Measurements from ENCODE around the gene CCDC175.

Gene CCDC175

DNA sequence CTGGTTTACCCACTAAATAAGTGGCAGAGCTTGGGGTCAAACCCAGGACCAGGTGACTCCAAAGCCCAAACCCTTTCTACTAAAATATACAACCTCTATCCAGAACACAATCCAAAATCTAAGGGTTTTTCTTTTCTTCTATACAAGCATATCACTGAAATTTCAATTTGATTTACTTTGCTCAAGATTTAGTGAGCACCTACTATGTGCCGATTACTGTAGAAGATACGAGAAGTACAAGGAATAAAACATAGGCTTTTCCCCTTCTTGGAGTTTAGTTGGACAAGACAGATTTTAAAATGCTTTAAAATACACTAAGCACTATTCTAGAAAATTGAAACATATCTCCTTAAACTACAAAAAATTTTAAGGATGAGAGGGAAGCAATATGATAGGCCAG lies 95.2 kb downstream of the CCDC175 start:
- no peak for DNase-seq

DNA sequence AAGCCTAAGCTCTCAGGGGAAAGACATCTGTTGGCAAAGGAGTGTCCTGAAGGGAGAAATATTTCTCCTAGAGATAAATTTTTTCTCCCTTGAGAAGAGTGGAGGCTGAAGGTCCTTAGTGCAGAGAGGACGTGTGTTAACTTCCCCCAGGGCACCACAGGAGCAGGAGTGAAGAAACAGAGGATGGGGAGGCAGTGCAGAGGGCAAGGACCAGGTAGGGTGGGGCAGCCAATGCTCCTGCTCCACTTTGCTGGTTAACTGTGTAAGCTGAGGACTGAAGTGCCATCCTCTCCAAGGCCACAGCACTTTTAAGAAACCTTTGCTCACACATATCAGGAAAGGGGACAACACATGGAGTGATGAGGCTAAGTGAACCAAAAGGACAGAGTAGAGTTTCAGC lies 96.4 kb downstream of the CCDC175 start:
- DNase-seq = no peak

DNA sequence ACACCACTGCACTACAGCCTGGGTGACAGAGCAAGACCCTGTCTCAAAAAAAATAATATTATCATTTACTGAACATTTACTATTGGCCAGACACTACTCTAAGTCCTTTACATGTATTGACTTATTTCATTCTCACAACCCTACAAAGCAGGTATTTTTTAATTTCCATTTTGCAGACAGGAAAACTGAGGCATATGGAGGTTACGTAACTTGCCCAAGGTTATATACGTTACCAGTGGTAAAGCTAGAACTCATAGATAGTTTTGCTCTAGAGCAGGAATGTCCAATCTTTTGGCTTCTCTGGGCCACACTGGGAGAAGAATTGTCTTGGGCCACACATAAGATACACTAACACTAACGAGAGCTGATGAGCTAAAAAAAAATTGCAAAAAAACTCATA lies 98.1 kb downstream of the CCDC175 start:
- no peak for DNase-seq

DNA sequence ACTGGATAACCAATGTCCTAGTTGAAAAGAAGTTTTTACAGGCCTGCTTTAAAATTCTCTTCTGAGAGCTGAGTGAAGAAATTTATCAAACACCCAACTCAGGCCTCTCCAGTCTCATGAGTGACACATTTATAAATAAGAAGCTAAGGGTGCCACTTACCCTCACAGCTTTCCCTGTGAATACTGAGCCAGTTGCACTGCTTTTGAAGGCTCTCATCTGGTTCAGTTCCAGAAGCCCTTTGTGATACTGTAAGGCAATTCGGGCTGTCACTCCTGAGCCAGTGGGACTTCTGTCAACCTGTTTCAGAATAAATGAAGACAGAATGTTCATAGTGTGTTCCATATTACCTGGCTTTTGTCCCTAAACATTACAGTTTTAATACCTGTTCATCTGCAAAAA lies 100.9 kb downstream of the CCDC175 start:
- DNase-seq = no peak

DNA sequence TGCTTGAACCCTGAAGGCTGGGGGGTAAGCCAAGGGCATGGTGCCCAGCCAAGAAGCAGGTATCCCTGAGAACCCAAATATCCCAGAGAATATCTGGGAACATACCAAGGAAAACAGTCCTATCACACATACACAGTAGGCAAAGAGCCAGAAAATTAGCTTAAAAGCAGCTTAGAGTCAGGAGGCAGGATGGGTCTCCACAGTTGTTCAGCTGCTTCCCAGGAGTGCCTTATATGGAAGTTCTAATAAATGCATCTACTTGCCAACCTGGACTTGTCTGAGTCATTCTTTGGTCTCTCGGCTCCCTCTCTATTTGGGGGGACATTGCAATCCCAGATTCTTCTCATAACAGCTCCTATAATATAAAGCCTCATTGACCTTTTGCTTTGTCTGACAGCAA lies 102.4 kb downstream of the CCDC175 start:
- no peak for DNase-seq

DNA sequence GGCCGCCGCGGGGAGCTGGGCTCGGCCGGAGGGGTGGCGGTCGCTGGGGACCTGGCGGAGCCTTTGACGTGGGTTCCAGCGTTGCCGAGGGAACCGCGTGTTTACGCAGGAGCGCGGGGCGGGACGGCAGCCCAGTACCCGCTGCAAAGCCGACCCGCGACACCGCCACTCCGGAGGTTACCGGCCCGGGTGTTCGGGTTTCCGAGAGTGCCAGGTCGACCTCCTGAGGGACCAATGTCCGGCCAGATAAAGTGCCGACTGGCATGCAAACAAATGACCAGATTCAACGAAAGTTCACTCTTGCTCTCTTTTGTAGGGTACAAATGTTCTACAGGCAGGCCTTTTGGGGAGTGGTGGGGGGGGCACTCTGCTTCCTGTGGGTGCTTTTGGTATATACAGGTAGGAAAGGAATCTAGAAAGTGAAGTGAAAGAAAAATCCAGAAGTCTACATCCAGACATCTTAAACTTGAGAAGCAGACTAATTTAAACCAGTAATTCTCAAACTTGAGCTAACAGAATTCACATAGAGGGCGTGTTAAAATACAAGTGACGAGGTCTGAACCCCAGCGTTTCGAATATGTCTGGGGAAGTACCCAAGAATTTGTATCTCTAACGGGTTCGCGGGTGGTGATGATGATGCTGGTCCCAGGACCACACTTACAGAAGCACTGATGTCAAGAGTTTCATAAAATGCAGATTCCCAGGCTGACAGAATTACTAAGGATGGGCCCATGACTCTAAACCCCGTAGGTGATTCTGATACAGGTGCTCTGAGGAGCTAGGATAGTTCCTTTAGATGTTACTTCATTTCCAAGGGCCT lies 111.1 kb downstream of the CCDC175 start, which contains the start of gene GPR135:
Gene GPR135, minus strand, starts transcription at position 65 of the 820 bp plus-strand sequence. CDS start 154 bp downstream, outside the sequence.
- DNase-seq = peak in 1 of 4 experiments; percentile 29

DNA sequence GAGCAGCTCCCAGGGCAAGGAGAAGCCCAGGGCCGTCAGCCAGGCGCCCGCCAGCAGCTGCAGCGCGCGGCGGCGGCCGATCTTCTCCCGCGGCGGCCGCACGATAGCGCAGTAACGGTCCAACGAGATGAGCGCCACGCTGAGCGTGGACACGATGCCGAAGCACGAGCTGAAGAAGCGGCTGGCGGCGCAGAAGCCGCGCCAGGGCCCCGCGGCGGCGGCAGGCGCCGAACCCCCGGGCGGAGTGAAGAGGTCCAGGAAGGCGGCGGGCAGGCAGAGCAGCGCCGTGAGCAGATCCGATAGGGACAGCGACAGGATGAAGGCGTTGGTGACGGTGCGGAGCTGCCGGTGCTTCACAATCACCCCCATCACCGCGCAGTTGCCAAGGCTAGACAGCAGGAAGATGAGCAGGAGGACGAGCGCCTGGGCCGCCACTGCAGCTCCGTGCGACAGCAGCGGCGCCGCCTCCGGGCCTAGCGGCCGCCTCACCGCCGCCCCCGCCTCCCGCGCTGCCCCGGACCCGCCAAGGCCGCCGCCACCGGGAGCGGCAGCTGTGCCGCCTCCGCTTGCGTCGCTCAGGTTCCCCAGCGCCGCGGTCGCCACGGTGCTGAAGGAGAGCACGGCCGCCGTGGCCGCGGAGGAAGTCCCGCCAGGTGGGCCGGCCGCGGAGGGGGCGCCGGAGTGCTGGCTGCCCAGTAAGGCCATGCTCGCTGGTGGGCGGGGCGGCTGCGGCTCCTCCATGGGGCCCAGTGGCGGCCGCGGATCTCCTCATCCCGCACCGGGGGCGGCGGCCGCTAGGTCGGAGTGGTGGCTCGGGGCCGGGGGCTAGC lies 111.9 kb downstream of the CCDC175 start:
- peak in 1 of 4 experiments; percentile 20 for DNase-seq

DNA sequence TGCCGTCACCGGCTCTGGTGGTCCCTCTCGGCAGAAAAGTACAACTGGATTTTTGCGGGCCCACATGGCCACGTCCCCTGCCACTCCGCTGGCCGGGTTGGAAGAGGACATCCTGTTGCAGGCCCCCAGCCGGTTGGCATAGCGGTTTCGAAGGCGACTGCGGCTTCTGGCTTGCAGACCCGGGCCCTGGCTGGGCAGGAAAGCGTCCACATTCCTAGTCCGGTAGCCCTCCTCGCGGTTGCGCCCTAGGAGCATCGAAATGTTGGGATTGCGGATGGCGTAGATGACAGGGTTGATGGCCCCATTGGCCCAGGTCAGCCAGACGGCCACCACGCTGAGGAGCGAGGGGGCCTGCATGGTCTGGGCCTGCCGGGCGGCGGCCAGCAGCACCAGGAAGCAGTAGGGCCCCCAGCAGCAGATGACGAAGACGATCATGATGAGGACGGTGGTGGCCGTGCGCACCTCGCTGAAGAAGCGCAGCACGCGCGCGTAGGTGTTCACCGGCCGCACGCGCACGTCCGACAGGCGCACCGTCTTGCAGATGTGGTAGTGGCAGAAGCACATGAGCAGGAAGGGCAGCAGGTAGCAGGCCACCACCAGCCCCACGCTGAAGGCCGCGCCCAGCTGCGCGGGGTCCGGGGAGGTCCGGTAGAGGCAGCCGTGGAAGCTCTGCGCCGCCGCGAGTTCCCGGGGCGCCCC lies 112.7 kb downstream of the CCDC175 start:
- peak in 2 of 4 experiments; percentile 6 to 11 for DNase-seq

DNA sequence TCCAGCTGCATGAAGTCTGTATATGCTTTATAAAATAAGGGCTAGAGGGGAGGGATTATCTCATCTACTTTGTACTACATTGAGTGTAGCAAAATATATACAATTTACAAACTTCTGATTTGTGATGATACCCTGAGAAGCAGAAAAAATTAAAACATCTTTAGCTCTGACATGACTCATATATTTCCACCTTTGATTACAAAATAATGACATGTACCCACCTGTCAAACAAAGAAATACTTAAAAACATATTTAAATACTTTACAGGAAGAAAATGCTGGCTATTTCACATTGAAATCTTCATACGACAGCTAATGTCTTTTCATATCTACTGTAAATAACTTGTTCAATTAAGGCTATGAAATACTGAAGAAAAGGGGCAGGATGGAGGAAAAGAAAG lies 114.7 kb downstream of the CCDC175 start:
- no peak for DNase-seq

DNA sequence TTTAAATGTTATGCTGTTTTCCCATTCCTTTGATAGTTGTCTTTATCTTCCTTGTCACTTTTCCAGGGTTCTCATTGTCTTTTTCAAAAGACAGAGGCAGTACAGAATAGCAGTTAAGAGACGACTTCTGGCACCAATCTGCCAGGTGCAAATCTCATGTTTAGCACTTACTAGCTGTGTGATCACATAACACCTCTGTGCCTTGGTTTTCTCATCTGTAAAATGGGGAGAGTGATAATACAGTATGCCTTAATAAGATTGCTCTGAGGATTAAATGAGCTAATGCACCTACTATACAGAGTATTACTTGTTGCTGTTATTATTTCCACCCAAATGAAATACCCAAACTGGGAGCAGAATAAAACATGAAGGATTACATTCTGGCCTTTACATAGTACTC lies 116.2 kb downstream of the CCDC175 start:
- DNase-seq = no peak

DNA sequence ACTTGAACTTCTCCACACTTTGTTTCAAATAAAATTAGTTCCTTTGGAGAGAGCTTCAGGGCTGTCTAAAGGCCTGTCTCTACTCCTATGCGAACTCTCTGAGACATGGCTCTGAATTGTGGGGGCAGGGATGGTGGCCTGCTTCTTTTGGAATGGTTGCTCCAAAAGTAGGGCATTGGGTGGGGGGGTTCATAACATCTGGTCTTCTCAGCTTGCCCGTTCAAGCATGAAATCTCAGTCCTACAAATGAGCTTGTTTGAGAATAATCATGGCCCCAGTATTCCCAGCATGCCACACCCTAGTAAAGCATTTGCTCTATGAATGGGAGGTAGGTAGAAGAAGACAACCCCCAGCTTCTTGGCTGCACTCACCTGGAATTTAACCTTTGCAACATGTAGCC lies 118.1 kb downstream of the CCDC175 start:
- DNase-seq = no peak

DNA sequence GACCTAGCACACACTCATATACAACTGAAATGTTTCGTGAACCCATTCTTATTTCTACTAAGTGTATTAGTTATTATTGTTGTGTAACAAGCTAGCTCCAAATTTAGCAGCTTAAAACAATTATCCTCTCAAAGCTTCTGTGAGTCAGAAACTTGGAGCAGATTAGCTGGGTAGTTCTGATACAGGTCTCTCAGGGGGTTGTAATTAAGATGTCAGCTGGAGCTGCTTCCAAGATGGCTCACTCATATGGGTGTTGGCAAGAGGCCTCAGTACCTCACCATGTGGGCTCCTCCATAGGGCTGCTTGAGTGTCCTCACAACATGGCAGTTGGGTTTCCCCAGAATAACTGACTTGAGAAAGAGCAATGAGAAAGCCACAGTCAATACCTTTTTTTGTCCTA lies 121.2 kb downstream of the CCDC175 start:
- DNase-seq = no peak
